GM12878 (cell line): ENCODE results near the gene PLEKHM3. TPM values are rescaled to one million over a fixed set of nuclear protein-coding genes. Genes with fewer than 3 reads are reported as not detected.

Source experiments
- ATAC-seq: fragments of 200-7000 bp; cut with Tn5 transposase; 3 replicates; pipeline ENCODE4 v1.9.1; 2020; ENCODE audit warnings: mild to moderate bottlenecking, moderate library complexity
- BruUV-seq: library from RNA; stranded (reverse); fragments of 400-500 nt; replicated peaks from 2 replicates; lab custom pipeline; 2021; lab: Mats Ljungman, UMichigan
- CTCF ChIA-PET: fragments of 300-600 bp; sonication (Branson Sonifier 250); formaldehyde crosslinking; extraction: SDS; loops from one replicate; lab custom pipeline; 2021; ENCODE audit warnings: inconsistent platforms; lab: Yijun Ruan, JAX
- POLR2A ChIA-PET: fragments of 350-600 bp; formaldehyde crosslinking; extraction: SDS; loops from one replicate; lab custom pipeline; 2021; ENCODE audit warnings: inconsistent platforms; lab: Charles Lee
- RAD21 ChIA-PET: fragments of 300-600 bp; sonication (Branson Sonifier 250); formaldehyde crosslinking; loops from one replicate; lab custom pipeline; 2023; ENCODE audit warnings: antibody characterized with exemption; ENCODE audit not compliant: unreplicated experiment; lab: Charles Lee
- SMC1A ChIA-PET: fragments of 300-600 bp; sonication (Branson Sonifier 250); formaldehyde crosslinking; loops from one replicate; lab custom pipeline; 2023; ENCODE audit not compliant: unreplicated experiment, uncharacterized antibody; lab: Charles Lee
- DNase-seq: peaks from one replicate; pipeline ENCODE4 v3.0.0-alpha.2; 2011; ENCODE audit warnings: low read depth, low spot score
- FAIRE-seq: peaks from 3 replicates; lab custom pipeline; 2011; peaks lifted over from hg19 to GRCh38; lab: Jason Lieb, UNC
- H2AFZ ChIP-seq: 2 replicates; pipeline ENCODE4 v1.6.0; 2011; ENCODE audit warnings: low read depth, low read length, control low read depth; ENCODE audit not compliant: control insufficient read depth
- H3K27ac ChIP-seq: 2 replicates; pipeline ENCODE4 v1.5.1; 2011; ENCODE audit warnings: control low read depth; ENCODE audit not compliant: control insufficient read depth, insufficient read depth
- H3K27me3 ChIP-seq, 2 experiments: replicated peaks in 1 of 2; 2 replicates each; pipeline versions ENCODE4 v1.6.0 to v1.6.1; 2011; ENCODE audit warnings: low read length in 1 of 2; ENCODE audit not compliant: control insufficient read depth in 2 of 2, insufficient read depth in 2 of 2
- H3K36me3 ChIP-seq, 2 experiments: 2 replicates each; pipeline ENCODE4 v1.5.1; 2011; ENCODE audit warnings: low read length in 1 of 2; ENCODE audit not compliant: control insufficient read depth in 2 of 2, insufficient read depth in 2 of 2
- H3K4me1 ChIP-seq: 2 replicates; pipeline ENCODE4 v1.6.1; 2011; ENCODE audit warnings: mild to moderate bottlenecking, low read length, moderate library complexity, mixed read lengths; ENCODE audit not compliant: control insufficient read depth, insufficient read depth
- H3K4me2 ChIP-seq: 2 replicates; pipeline ENCODE4 v1.6.0; 2011; ENCODE audit warnings: control low read depth; ENCODE audit not compliant: control insufficient read depth, insufficient read depth
- H3K4me3 ChIP-seq: fragments of 200-600 bp; sonication (generic); 2 replicates; pipeline ENCODE4 v1.5.1; 2016
- H3K79me2 ChIP-seq: 2 replicates; pipeline ENCODE4 v1.6.0; 2011; ENCODE audit warnings: low read length; ENCODE audit not compliant: control insufficient read depth, insufficient read depth
- H3K9ac ChIP-seq: 2 replicates; pipeline ENCODE4 v1.8.0; 2011; ENCODE audit warnings: low read length, control low read depth, mixed read lengths; ENCODE audit not compliant: control insufficient read depth, insufficient read depth
- H3K9me3 ChIP-seq: replicated peaks from 3 replicates; pipeline ENCODE4 v1.5.1; 2011; ENCODE audit warnings: mild to moderate bottlenecking, low read length; ENCODE audit not compliant: control insufficient read depth, insufficient read depth
- H4K20me1 ChIP-seq: 2 replicates; pipeline ENCODE4 v1.6.0; 2011; ENCODE audit not compliant: control insufficient read depth, insufficient read depth
- CBX3 ChIP-seq: fragments of 200-600 bp; sonication (generic); IDR thresholded peaks from 2 replicates; pipeline ENCODE4 v1.6.1; 2016; ENCODE audit warnings: low read depth, borderline replicate concordance
- CHD4 ChIP-seq: fragments of 200-600 bp; sonication (generic); IDR thresholded peaks from 2 replicates; pipeline ENCODE4 v1.6.1; 2016; ENCODE audit warnings: mild to moderate bottlenecking
- CREB1 ChIP-seq: IDR thresholded peaks from 2 replicates; pipeline ENCODE4 v1.6.1; 2012; ENCODE audit warnings: low read depth, mild to moderate bottlenecking, inconsistent platforms
- E2F4 ChIP-seq: IDR thresholded peaks from 2 replicates; pipeline ENCODE4 v1.6.1; 2012; ENCODE audit warnings: low read depth, low read length, improper control_type of control experiment
- IRF4 ChIP-seq: IDR thresholded peaks from 2 replicates; pipeline ENCODE4 v1.6.1; 2011; ENCODE audit warnings: low read depth, low read length
- NBN ChIP-seq: fragments of 450-650 bp; IDR thresholded peaks from 2 replicates; pipeline ENCODE4 v1.6.1; 2016
- NFIC ChIP-seq: IDR thresholded peaks from 2 replicates; pipeline ENCODE4 v1.6.1; 2012; ENCODE audit warnings: low read depth, mild to moderate bottlenecking, inconsistent platforms, low read length, moderate library complexity
- PAX5 ChIP-seq: IDR thresholded peaks from 2 replicates; pipeline ENCODE4 v1.6.1; 2011; ENCODE audit warnings: low read depth, low read length, borderline replicate concordance
- PAX8 ChIP-seq: fragments of 450-650 bp; IDR thresholded peaks from 2 replicates; pipeline ENCODE4 v1.6.1; 2017; ENCODE audit warnings: mild to moderate bottlenecking, moderate library complexity
- RCOR1 ChIP-seq: conservative IDR thresholded peaks from 2 replicates; pipeline ENCODE4 v1.6.1; 2012; ENCODE audit warnings: low read depth, low read length, improper control_type of control experiment
- ZZZ3 ChIP-seq: IDR thresholded peaks from 2 replicates; pipeline ENCODE4 v1.6.1; 2011; ENCODE audit warnings: low read depth; ENCODE audit not compliant: control insufficient read depth, insufficient read length
- WGBS: methylation state at CpG from one replicate; pipeline ENCODE4 v1.1.6; 2016; ENCODE audit warnings: low lambda C conversion rate; ENCODE audit not compliant: insufficient replicate concordance, insufficient coverage; ENCODE audit errors: missing lambda C conversion rate; 5-methylcytosine and 5-hydroxymethylcytosine counted together
- in situ Hi-C: fragments of 300-500 bp; cut with MboI; formaldehyde crosslinking; loops from 9 replicates; pipeline ENCODE4 v1.14.3; 2018; ENCODE audit warnings: mixed read lengths
- intact Hi-C: fragments of 100-400 bp; cut with micrococcal nuclease; formaldehyde crosslinking; loops from one replicate; pipeline ENCODE4 v1.14.2; 2022; ENCODE audit not compliant: unreplicated experiment
- polyA plus RNA-seq, 11 experiments: library from polyadenylated mRNA; depleted of rRNA in 4 of 11; unstranded in 6 of 11; stranded (reverse) in 5 of 11; fragments of >200 nt; fragmentation: Nextera tagmentation in 4 of 11; fragmentation: Illumina TruSeq in 1 of 11; extraction: Ambion mirVana in 4 of 11; extraction: Trizol in 1 of 11; gene quantifications; 1 replicate in 1 of 11; 2 replicates in 10 of 11; pipeline versions ENCODE4 v1.2.1 to v1.2.3, GENCODE V29; 2011 to 2016; ENCODE audit warnings: inconsistent platforms in 2 of 11, missing spikeins in 2 of 11, low read depth in 1 of 11
- total RNA-seq, 4 experiments: library from RNA; depleted of rRNA in 3 of 4; stranded (reverse); fragments of >200 nt in 3 of 4; fragmentation: Illumina TruSeq in 1 of 4; extraction: Trizol in 1 of 4; gene quantifications; 2 replicates each; pipeline versions ENCODE4 v1.2.1 to v1.2.3, GENCODE V29; 2013 to 2021
- TF ChIP-seq, protein P1 (sequence below): fragments of 450-650 bp; IDR thresholded peaks from 2 replicates; pipeline ENCODE4 v1.6.1; 2017; ENCODE audit warnings: mild to moderate bottlenecking, low read depth, inconsistent platforms; ENCODE audit not compliant: poor library complexity, severe bottlenecking
- TF ChIP-seq, protein P2 (sequence below): fragments of 450-650 bp; IDR thresholded peaks from 2 replicates; pipeline ENCODE4 v1.6.1; 2018; ENCODE audit warnings: mild to moderate bottlenecking, low read depth, moderate library complexity; ENCODE audit not compliant: partially characterized antibody
- TF ChIP-seq, protein P3 (sequence below): fragments of 450-650 bp; formaldehyde crosslinking; IDR thresholded peaks from 2 replicates; pipeline ENCODE4 v1.4.0; 2022; ENCODE audit warnings: mild to moderate bottlenecking, moderate library complexity

The PLEKHM3 gene
- total and polyA plus RNA-seq, 10 of the 15 experiments (the other 5 are each of a cell fraction or from before 2014, with no cell fraction given) = 1.4 to 5.6 (median 3.0) TPM

- TF ChIP-seq, protein P1, sequence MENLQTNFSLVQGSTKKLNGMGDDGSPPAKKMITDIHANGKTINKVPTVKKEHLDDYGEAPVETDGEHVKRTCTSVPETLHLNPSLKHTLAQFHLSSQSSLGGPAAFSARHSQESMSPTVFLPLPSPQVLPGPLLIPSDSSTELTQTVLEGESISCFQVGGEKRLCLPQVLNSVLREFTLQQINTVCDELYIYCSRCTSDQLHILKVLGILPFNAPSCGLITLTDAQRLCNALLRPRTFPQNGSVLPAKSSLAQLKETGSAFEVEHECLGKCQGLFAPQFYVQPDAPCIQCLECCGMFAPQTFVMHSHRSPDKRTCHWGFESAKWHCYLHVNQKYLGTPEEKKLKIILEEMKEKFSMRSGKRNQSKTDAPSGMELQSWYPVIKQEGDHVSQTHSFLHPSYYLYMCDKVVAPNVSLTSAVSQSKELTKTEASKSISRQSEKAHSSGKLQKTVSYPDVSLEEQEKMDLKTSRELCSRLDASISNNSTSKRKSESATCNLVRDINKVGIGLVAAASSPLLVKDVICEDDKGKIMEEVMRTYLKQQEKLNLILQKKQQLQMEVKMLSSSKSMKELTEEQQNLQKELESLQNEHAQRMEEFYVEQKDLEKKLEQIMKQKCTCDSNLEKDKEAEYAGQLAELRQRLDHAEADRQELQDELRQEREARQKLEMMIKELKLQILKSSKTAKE = no peak
- TF ChIP-seq, all 136 proteins: peak for 0
Observed at GRCh38 chr2:207844648-207845047, 180.7 kb downstream of the PLEKHM3 start (continued).

- intact Hi-C loops = no loop called here
- Histone ChIP-seq H3K9me3 (no peaks in the 10 kb centered on the region), H4K20me1 (no peaks in the 10 kb centered on the region), H3K4me2 (no peak overlapping the region), H3K79me2 (no peaks in the 10 kb centered on the region), H3K27ac (no peak overlapping the region), H2AFZ (no peak overlapping the region), H3K36me3 (no peaks in the 10 kb centered on the region), H3K27me3 (no peaks in the 10 kb centered on the region), H3K4me1 (no peaks in the 10 kb centered on the region), H3K9ac (no peak overlapping the region), H3K4me3 (no peak overlapping the region)
- in situ Hi-C loops = no loop called here
- ChIA-PET RAD21 (no interaction called here), POLR2A (no interaction called here), SMC1A (no interaction called here), CTCF (no interaction called here)
- FAIRE-seq (no peak), ATAC-seq (no peak), DNase-seq (no peak)
- BruUV-seq = no TSS peak
- 47% methylated on average over 1 of the region's 1 CpG for WGBS
- TF ChIP-seq, protein P2, sequence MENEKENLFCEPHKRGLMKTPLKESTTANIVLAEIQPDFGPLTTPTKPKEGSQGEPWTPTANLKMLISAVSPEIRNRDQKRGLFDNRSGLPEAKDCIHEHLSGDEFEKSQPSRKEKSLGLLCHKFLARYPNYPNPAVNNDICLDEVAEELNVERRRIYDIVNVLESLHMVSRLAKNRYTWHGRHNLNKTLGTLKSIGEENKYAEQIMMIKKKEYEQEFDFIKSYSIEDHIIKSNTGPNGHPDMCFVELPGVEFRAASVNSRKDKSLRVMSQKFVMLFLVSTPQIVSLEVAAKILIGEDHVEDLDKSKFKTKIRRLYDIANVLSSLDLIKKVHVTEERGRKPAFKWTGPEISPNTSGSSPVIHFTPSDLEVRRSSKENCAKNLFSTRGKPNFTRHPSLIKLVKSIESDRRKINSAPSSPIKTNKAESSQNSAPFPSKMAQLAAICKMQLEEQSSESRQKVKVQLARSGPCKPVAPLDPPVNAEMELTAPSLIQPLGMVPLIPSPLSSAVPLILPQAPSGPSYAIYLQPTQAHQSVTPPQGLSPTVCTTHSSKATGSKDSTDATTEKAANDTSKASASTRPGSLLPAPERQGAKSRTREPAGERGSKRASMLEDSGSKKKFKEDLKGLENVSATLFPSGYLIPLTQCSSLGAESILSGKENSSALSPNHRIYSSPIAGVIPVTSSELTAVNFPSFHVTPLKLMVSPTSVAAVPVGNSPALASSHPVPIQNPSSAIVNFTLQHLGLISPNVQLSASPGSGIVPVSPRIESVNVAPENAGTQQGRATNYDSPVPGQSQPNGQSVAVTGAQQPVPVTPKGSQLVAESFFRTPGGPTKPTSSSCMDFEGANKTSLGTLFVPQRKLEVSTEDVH = no peak
- no peak for TF ChIP-seq E2F4
- TF ChIP-seq NFIC = no peak
- no peak for TF ChIP-seq CHD4
- TF ChIP-seq RCOR1 = no peak
- TF ChIP-seq CREB1 = no peak
- TF ChIP-seq ZZZ3 = no peak
- no peak for TF ChIP-seq PAX5
- TF ChIP-seq, protein P3, sequence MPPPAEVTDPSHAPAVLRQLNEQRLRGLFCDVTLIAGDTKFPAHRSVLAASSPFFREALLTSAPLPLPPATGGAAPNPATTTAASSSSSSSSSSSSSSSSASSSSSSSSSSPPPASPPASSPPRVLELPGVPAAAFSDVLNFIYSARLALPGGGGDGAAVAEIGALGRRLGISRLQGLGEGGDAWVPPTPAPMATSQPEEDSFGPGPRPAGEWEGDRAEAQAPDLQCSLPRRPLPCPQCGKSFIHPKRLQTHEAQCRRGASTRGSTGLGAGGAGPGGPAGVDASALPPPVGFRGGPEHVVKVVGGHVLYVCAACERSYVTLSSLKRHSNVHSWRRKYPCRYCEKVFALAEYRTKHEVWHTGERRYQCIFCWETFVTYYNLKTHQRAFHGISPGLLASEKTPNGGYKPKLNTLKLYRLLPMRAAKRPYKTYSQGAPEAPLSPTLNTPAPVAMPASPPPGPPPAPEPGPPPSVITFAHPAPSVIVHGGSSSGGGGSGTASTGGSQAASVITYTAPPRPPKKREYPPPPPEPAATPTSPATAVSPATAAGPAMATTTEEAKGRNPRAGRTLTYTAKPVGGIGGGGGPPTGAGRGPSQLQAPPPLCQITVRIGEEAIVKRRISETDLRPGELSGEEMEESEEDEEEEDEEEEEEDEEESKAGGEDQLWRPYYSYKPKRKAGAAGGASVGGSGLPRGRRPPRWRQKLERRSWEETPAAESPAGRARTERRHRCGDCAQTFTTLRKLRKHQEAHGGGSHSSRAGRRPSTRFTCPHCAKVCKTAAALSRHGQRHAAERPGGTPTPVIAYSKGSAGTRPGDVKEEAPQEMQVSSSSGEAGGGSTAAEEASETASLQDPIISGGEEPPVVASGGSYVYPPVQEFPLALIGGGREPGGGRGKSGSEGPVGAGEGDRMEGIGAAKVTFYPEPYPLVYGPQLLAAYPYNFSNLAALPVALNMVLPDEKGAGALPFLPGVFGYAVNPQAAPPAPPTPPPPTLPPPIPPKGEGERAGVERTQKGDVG (CRISPR knock-in tag) = no peak
- TF ChIP-seq CBX3 = no peak
- no peak for TF ChIP-seq PAX8
- TF ChIP-seq IRF4 = no peak
- TF ChIP-seq NBN = no peak
Observed at GRCh38 chr2:207840101-207840500, 185.2 kb downstream of the PLEKHM3 start.
